Activated naive CD8-positive, alpha-beta T cell treated with anti-CD3 and anti-CD28 coated beads, Interleukin-2, amount 50 U/mL, for 16 hours (primary cell): ENCODE measurements around the gene TXNDC15.
"Not testable (repeated sequence)": the region's sequence is repeated elsewhere in the genome, so short reads cannot be mapped to it uniquely, and the experiment has no call there.

ENCODE experiments used
- DNase-seq: peaks from one replicate; pipeline ENCODE4 v3.0.0-alpha.2; 2020; ENCODE audit warnings: low read depth, low spot score

TXNDC15 gene, protein sequence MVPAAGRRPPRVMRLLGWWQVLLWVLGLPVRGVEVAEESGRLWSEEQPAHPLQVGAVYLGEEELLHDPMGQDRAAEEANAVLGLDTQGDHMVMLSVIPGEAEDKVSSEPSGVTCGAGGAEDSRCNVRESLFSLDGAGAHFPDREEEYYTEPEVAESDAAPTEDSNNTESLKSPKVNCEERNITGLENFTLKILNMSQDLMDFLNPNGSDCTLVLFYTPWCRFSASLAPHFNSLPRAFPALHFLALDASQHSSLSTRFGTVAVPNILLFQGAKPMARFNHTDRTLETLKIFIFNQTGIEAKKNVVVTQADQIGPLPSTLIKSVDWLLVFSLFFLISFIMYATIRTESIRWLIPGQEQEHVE

DNA sequence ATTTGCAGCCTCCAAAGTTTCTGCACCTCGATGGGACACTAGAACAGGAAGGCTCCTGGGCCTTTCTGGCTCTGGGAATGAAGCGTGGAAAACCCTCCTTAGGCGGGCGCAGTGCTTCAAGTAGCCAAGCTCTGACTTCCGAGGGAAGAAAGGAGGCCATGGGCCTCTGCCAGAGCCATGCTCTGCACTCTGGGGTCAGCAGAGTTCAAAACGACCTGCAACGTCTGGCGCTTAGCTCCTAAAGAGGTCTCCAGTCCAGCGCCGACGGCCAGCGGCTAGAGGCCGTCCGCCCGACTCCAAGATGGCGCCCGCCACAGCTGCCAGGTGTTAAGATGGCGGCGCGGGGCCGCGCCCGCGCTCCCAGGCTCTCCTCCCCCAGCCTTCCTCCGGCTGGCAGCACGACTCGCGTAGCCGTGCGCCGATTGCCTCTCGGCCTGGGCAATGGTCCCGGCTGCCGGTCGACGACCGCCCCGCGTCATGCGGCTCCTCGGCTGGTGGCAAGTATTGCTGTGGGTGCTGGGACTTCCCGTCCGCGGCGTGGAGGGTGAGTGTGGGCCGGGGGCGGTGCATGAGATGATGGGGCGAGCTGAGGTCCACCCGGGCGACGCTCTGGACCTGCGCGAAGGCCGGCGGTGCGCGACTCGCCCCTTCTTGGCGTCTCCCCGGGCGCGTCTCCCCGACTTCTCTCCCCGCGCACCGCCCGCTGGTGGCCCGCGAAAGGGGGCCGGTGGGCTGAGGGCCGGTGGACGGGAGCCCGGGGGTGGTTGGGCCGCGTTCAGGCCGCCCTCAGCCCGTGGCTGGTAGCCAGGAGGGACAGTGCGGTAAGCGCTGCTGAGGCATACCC lies at the start of gene TXNDC15:
TXNDC15 (plus strand) TSS at position 385 of the 844 bp plus-strand sequence; CDS start at position 442, 57 bp downstream.
- peak; percentile 49 for DNase-seq

- no peak for DNase-seq
Observed at GRCh38 chr5:134824681-134825080, 49.5 kb upstream of the TXNDC15 start.

GRCh38 chr5:134825212-134825611 lies 49.0 kb upstream of the TXNDC15 start:
- no peak for DNase-seq

- no peak for DNase-seq
Observed at GRCh38 chr5:134833340-134834032, 40.7 kb upstream of the TXNDC15 start.

DNA sequence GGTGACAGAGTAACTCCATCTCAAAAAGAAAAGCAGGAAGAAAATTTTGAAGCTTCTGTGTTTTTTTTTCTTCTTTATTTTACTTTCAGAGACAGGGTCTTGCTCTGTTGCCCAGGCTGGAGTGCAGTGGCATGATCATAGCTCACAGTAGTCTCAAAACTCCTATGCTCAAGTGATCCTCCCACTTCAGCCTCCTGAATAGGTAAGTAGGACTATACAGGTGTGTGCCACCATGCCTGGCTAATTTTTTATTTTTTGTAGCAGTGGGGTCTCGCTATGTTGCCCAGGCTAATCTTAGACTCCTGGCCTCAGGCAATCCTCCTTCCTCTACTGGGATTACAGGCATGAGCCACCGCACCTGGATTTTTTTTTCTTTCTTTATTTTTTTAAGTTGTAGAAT lies 38.5 kb upstream of the TXNDC15 start:
- DNase-seq: no peak

- no peak for DNase-seq
Observed at GRCh38 chr5:134837530-134838181, 36.5 kb upstream of the TXNDC15 start.

- DNase-seq: not testable (repeated sequence)
Observed at GRCh38 chr5:134838361-134838760, 35.8 kb upstream of the TXNDC15 start.

DNA sequence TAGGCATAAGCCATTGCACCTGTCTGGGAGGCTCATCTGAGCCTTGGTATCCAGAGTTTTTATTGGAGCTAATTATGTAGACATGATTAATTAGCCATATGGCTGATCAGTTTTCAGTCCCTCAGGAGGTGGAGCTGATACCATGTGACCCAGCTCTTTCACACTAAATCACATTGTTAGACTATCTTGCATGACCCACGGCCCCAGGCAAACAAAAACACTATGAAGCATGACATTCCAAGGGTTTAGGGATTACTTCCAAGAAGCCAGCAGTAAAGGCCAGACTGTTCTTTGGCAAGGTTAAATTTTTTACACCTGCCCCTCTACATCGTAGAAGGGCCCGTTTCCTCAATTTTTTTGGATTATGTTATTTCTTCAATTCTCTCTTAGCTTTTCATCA lies 33.4 kb upstream of the TXNDC15 start:
- no peak for DNase-seq

GRCh38 chr5:134844252-134844651 lies 29.9 kb upstream of the TXNDC15 start:
- no peak for DNase-seq

DNA sequence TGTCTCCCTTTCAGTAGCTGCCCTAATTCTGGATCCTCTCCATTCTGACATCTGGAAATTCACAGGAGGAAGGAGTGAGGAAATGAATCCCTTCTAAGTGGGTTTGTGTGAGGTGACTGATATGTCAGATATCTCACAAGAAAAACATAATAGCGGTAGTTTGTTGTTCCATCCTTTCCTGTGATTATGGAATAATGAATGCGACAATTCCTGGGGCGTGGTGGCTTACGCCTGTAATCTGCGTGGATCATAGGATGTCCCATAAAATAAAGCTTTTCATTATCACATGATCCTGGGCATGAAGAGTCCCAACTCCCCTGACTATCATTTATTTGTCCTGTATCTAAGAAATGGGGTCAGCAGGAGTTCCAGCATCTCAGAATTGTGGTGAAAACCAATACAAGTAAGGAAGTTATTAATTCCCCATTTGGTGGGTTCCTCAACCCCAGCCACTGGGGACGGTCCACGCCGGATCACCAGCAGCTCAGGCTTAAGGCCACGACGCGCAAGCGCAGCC lies 28.8 kb upstream of the TXNDC15 start:
- DNase-seq: no peak

DNA sequence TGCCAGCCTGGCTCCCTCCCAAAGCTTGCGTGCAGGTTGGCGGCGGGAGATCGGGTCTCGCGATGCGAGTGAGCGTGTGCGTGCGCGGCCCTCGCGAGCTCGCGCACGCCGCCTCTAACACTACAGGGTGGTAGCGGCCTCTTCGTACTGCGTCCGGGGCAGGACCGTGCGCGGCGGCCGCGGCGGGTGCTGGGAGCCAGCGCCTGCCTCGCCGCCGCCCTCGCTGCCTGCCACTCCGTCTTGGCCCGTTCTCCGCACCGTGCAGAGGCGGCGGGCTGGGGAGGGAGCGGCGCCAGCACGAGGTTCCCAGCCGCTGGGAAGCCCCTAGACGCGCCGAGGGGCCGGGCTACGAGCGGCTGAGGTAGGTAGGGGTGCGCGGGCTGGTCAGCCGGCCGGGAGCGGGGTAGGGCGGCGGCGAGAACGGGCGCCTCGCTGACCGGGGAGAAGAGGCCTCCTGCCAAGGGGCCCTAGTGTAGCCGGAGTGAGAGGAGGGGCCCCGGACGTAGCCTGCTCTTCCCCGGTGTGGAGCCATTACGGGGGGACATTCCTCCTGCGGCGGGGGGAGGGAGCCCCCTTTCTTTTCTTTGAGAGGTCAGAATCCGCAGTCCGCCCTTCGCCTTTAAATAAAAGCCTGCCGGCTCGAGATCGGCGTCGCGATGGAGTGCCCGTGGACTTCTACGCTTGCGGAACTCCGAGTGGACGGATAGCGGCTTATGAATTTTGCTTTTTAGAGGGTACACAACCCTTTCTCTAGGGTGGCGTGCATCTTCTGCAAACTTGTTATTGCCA lies 28.1 kb upstream of the TXNDC15 start, which contains the start of gene C5orf24:
C5orf24 (plus strand) TSS at position 117 of the 789 bp plus-strand sequence. CDS start 8,933 bp downstream, outside the sequence.
- peak; percentile 85 for DNase-seq

DNA sequence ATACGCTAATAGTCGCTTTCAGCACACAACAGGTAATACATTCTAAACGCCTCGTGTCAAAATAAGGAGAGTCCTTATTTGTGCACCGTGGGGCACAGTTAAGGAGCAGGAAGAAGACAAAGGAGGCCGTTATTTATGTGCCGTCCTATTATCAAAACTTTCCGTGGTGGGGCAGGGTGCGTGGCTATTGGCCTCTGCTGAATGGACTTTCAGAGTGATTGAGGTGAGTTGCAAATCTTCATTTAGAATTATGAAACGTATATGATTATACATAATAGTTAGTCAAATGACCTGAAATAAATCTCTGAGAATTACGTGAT lies 27.6 kb upstream of the TXNDC15 start:
- no peak for DNase-seq

- DNase-seq: not testable (repeated sequence)
Observed at GRCh38 chr5:134849434-134849933, 24.7 kb upstream of the TXNDC15 start.

DNA sequence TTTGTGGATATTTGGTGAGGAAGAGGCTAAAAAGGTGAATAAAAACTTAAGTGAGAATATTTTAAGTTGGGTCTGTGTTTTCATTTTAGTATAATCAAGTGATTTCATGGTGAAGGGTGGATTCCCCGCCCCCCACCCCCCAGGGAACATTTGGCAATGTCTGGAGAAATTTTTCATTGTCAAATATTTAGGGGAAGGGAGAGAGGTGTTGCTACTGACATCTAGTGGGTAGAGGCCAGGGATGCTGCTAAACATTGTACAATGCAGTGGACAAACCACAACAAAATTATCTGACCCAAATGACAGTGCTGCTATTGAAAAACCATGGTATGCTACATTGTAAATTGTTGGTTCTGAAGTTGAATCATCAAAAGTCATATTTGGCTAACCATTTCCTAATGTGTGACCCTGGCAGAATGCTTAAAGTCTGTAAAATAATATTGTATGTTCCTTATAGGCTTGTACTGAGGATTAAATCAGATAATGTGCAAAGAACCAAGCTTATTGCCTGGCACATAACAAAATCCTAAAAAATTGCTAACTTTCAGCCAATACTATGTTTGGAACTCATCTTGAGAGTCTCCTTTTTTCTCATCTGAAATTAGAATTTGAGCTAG lies 22.8 kb upstream of the TXNDC15 start:
- DNase-seq: no peak

DNA sequence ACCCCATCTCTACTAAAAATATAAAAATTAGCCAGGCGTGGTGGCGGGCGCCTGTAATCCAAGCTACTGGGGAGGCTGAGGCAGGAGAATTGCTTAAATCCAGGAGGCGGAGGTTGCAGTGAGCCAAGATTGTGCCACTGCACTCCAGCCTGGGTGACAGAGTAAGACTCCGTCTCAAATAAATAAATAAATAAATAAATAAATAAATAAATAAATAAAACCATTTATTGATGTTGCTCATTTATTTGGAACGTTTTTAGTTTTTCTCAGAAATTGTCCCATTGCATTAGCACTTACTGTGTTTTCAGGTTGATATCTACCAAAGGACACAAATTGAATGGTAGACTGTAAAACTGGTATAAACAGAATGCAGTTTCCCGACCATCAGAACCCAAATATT lies 17.7 kb upstream of the TXNDC15 start:
- not testable (repeated sequence) for DNase-seq

DNA sequence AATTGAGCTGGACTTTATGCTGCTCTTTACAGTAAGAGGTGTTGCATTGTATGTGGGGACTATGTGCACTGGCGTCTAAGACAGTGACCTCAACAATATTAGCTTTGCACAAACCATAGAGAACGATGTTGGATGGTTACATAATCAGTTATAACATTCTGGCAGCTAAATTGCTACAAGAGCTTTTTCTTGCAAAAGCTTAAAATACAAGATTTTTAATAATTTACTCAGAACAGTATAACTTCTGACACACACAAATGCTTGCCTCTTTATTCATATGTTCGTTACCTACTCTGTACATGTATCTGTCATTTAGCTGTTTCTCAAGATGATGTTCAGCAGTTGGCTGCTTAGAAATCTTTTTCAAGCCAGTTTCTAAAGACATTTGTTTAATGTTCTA lies 16.8 kb upstream of the TXNDC15 start:
- DNase-seq: no peak

DNA sequence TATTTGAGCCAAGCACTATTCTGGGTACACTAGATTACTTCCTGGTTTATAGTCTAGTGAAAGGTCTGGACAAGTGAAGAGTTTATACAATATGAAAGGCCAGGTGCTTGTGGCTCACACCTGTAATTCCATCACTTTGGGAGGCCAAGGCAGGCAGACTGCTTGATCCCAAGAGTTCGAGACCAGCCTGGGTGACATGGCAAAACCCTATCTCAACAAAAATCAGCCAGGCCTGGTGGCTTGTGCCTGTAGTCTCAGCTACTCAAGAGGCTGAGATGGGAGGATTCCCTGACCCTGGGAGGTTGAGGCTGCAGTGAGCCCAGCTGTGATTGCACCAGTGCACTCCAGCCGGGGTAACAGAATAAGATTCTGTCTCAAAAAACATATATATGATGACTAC lies 9.5 kb upstream of the TXNDC15 start:
- DNase-seq: no peak

- no peak for DNase-seq
Observed at GRCh38 chr5:134873494-134873893, 677 bp upstream of the TXNDC15 start.

- no peak for DNase-seq
Observed at GRCh38 chr5:134874831-134875655, 872 bp downstream of the TXNDC15 start.
